A549 (cell line): ENCODE data around the gene MAPK4. TPM values are rescaled to one million over a fixed set of nuclear protein-coding genes. Genes with fewer than 3 reads are reported as not detected.

Experiments
- ATAC-seq, 2 experiments: fragments of 200-7000 bp in 1 of 2; fragments of >200 bp in 1 of 2; cut with Nextera tagmentation in 1 of 2; cut with Tn5 transposase in 1 of 2; 3 replicates each; pipeline versions ENCODE4 v1.8.0 to v1.9.1; 2018 to 2020; ENCODE audit warnings: mild to moderate bottlenecking in 1 of 2, moderate library complexity in 1 of 2
- CTCF ChIA-PET: fragments of 300-600 bp; sonication (Branson Sonifier 250); formaldehyde crosslinking; extraction: SDS; loops from one replicate; lab custom pipeline; 2021; ENCODE audit warnings: antibody characterized with exemption, inconsistent platforms; lab: Yijun Ruan, JAX
- POLR2A ChIA-PET: fragments of 350-600 bp; formaldehyde crosslinking; extraction: SDS; loops from one replicate; lab custom pipeline; 2021; ENCODE audit warnings: antibody characterized with exemption, inconsistent platforms; lab: Yijun Ruan, JAX
- DNase-seq, 2 experiments: peaks; one replicate each; pipeline versions ENCODE4 v3.0.0 to v3.0.0-alpha.2; 2011 to 2016; ENCODE audit warnings: low read depth in 1 of 2, low spot score in 1 of 2
- FAIRE-seq: peaks from 2 replicates; lab custom pipeline; 2011; peaks lifted over from hg19 to GRCh38; lab: Jason Lieb, UNC
- H3K27ac ChIP-seq, 2 experiments: fragments of >200 bp; sonication (Bioruptor Twin); formaldehyde crosslinking; 3 replicates each; pipeline ENCODE4 v1.5.1; 2016 to 2017
- H3K4me1 ChIP-seq: fragments of >200 bp; sonication (Bioruptor Twin); formaldehyde crosslinking; 3 replicates; pipeline ENCODE4 v1.6.1; 2016
- H3K4me2 ChIP-seq: fragments of >200 bp; sonication (Bioruptor Twin); formaldehyde crosslinking; 3 replicates; pipeline ENCODE4 v1.6.1; 2016
- H3K4me3 ChIP-seq: fragments of >200 bp; sonication (Bioruptor Twin); formaldehyde crosslinking; 3 replicates; pipeline ENCODE4 v1.5.1; 2016
- H3K9me3 ChIP-seq: fragments of >200 bp; sonication (Bioruptor Twin); formaldehyde crosslinking; 3 replicates; pipeline ENCODE4 v1.6.1; 2016
- CBX2 ChIP-seq: fragments of 200-600 bp; sonication (generic); IDR thresholded peaks from 2 replicates; pipeline ENCODE4 v1.6.1; 2016; ENCODE audit warnings: low read depth, mild to moderate bottlenecking, borderline replicate concordance
- EP300 ChIP-seq, 2 experiments: fragments of >200 bp; sonication (Bioruptor Twin); formaldehyde crosslinking; IDR thresholded peaks; 2 replicates in 1 of 2; 3 replicates in 1 of 2; pipeline ENCODE4 v1.6.1; 2016 to 2017
- ESRRA ChIP-seq: fragments of 150-350 bp; IDR thresholded peaks from 2 replicates; pipeline ENCODE4 v1.6.1; 2014; ENCODE audit warnings: mild to moderate bottlenecking, low read length, borderline replicate concordance
- FOSB ChIP-seq: fragments of 250-450 bp; sonication (Bioruptor Pico); IDR thresholded peaks from 2 replicates; pipeline ENCODE4 v1.5.0; 2020; ENCODE audit warnings: mild to moderate bottlenecking, moderate library complexity
- GATA3 ChIP-seq: IDR thresholded peaks from 2 replicates; pipeline ENCODE4 v1.6.1; 2012; ENCODE audit warnings: borderline replicate concordance
- HOXA7 ChIP-seq: fragments of 250-450 bp; sonication (Bioruptor Pico); IDR thresholded peaks from 2 replicates; pipeline ENCODE4 v1.5.0; 2020; ENCODE audit warnings: mild to moderate bottlenecking, moderate library complexity
- HOXB5 ChIP-seq: fragments of 250-450 bp; sonication (Bioruptor Pico); IDR thresholded peaks from 2 replicates; pipeline ENCODE4 v1.5.0; 2020; ENCODE audit warnings: mild to moderate bottlenecking, moderate library complexity
- JUN ChIP-seq, 2 experiments: fragments of >200 bp; sonication (Bioruptor Twin); formaldehyde crosslinking; IDR thresholded peaks; 2 replicates in 1 of 2; 3 replicates in 1 of 2; pipeline ENCODE4 v1.6.1; 2016 to 2017
- JUNB ChIP-seq: fragments of >200 bp; sonication (Bioruptor Twin); formaldehyde crosslinking; IDR thresholded peaks from 2 replicates; pipeline ENCODE4 v1.6.1; 2016
- KDM5A ChIP-seq: fragments of 200-600 bp; sonication (generic); IDR thresholded peaks from 2 replicates; pipeline ENCODE4 v1.6.1; 2016; ENCODE audit warnings: antibody characterized with exemption, mild to moderate bottlenecking
- MAFK ChIP-seq: fragments of 450-650 bp; IDR thresholded peaks from 2 replicates; pipeline ENCODE4 v1.6.1; 2014; ENCODE audit not compliant: partially characterized antibody
- MAZ ChIP-seq: fragments of 150-350 bp; IDR thresholded peaks from 2 replicates; pipeline ENCODE4 v1.6.1; 2014; ENCODE audit warnings: antibody characterized with exemption, low read depth, low read length, borderline replicate concordance
- MYC ChIP-seq: IDR thresholded peaks from 2 replicates; pipeline ENCODE4 v1.6.1; 2012; ENCODE audit warnings: mild to moderate bottlenecking, inconsistent platforms, low read length, improper control_type of control experiment, borderline replicate concordance
- NR3C1 ChIP-seq: fragments of >200 bp; sonication (Bioruptor Twin); formaldehyde crosslinking; IDR thresholded peaks from 3 replicates; pipeline ENCODE4 v1.6.1; 2017
- PHF8 ChIP-seq: fragments of 200-600 bp; sonication (generic); IDR thresholded peaks from 2 replicates; pipeline ENCODE4 v1.6.1; 2016; ENCODE audit warnings: low read depth, mild to moderate bottlenecking, antibody characterized with exemption, moderate library complexity, borderline replicate concordance
- POLR2A ChIP-seq: IDR thresholded peaks from 2 replicates; pipeline ENCODE4 v1.6.1; 2012; ENCODE audit warnings: mild to moderate bottlenecking, low read length
- POLR2AphosphoS2 ChIP-seq: conservative IDR thresholded peaks from 2 replicates; pipeline ENCODE4 v1.6.1; 2012; ENCODE audit warnings: low read length, improper control_type of control experiment, inconsistent platforms
- RAD21 ChIP-seq, 2 experiments: fragments of >200 bp in 1 of 2; sonication (Bioruptor Twin) in 1 of 2; formaldehyde crosslinking in 1 of 2; IDR thresholded peaks in 1 of 2; conservative IDR thresholded peaks in 1 of 2; 2 replicates in 1 of 2; 3 replicates in 1 of 2; pipeline ENCODE4 v1.6.1; 2012 to 2018; ENCODE audit warnings: inconsistent platforms in 1 of 2
- RARB ChIP-seq: fragments of 250-450 bp; sonication (Bioruptor Pico); IDR thresholded peaks from 2 replicates; pipeline ENCODE4 v1.8.0; 2021; ENCODE audit warnings: mild to moderate bottlenecking, moderate library complexity
- RNF2 ChIP-seq: fragments of 200-600 bp; sonication (generic); IDR thresholded peaks from 2 replicates; pipeline ENCODE4 v1.6.1; 2016; ENCODE audit warnings: low read depth, mild to moderate bottlenecking, antibody characterized with exemption, moderate library complexity, borderline replicate concordance
- SMC3 ChIP-seq: fragments of >200 bp; sonication (Bioruptor Twin); formaldehyde crosslinking; IDR thresholded peaks from 3 replicates; pipeline ENCODE4 v1.6.1; 2018; ENCODE audit warnings: inconsistent platforms
- TFCP2L1 ChIP-seq: fragments of 250-450 bp; sonication (Bioruptor Pico); IDR thresholded peaks from 2 replicates; pipeline ENCODE4 v1.5.0; 2021; ENCODE audit warnings: mild to moderate bottlenecking
- ZC3H11A ChIP-seq: fragments of 450-650 bp; IDR thresholded peaks from 2 replicates; pipeline ENCODE4 v1.6.1; 2014; ENCODE audit warnings: antibody characterized with exemption, mild to moderate bottlenecking
- ZFP36 ChIP-seq: fragments of 450-650 bp; IDR thresholded peaks from 2 replicates; pipeline ENCODE4 v1.6.1; 2014; ENCODE audit warnings: borderline replicate concordance; ENCODE audit not compliant: partially characterized antibody
- ZNF302 ChIP-seq: fragments of 250-450 bp; sonication (Bioruptor Pico); IDR thresholded peaks from 2 replicates; pipeline ENCODE4 v1.9.0; 2021; ENCODE audit warnings: inconsistent platforms, mild to moderate bottlenecking, moderate library complexity
- WGBS: methylation state at CpG from one replicate; pipeline ENCODE4 v1.1.6; 2017; ENCODE audit errors: missing lambda C conversion rate; 5-methylcytosine and 5-hydroxymethylcytosine counted together
- polyA plus RNA-seq, 4 experiments: library from polyadenylated mRNA; depleted of rRNA in 3 of 4; stranded (reverse); fragments of >200 nt; fragmentation: RNase III in 1 of 4; extraction: RNeasy Plus Mini Kit Qiagen cat#74134 plus additional on column Dnase treatment in 1 of 4; gene quantifications; 2 replicates in 3 of 4; 3 replicates in 1 of 4; pipeline ENCODE4 v1.2.3, GENCODE V29; 2011 to 2017
- TF ChIP-seq, protein P1 (sequence below): fragments of >200 bp; sonication (Bioruptor Twin); formaldehyde crosslinking; IDR thresholded peaks from 3 replicates; pipeline ENCODE4 v1.5.1; 2016
- TF ChIP-seq, protein P2 (sequence below): fragments of 150-350 bp; IDR thresholded peaks from 2 replicates; pipeline ENCODE4 v1.6.1; 2014; ENCODE audit warnings: low read depth, mild to moderate bottlenecking, low read length
- TF ChIP-seq, protein P3 (sequence below): fragments of >200 bp; sonication (Bioruptor Twin); formaldehyde crosslinking; IDR thresholded peaks from 2 replicates; pipeline ENCODE4 v1.6.1; 2016
- TF ChIP-seq, protein P4 (sequence below): fragments of >200 bp; sonication (Bioruptor Twin); formaldehyde crosslinking; IDR thresholded peaks from 3 replicates; pipeline ENCODE4 v1.6.1; 2016

Gene MAPK4
- polyA plus RNA-seq, 2 of the 4 experiments (the other 2 are of a cell fraction) = 0.01 TPM; not detected in 1

DNA sequence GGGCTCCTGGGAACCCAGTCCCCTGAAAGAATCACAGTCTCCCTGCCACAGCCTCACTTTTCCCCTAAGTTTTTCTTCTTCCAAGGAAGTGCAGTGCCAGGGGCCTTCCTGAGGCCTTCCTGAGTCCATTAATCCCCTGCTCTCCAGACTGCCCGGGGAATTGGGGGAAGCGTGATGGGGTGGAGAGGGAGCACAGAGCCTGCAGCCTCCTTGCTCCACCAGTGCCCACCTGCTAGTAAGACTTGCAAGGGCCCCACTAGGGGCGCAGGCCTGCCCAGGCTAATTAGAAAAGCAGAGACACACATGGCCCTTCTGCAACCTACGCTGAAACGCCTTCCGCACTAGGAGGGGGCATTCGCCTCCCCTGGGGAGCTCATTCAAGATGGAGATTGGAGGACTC lies 149.3 kb downstream of the MAPK4 start:
- H3K4me3 ChIP-seq = no peak overlapping the region
- WGBS = 65% methylated on average over 4 of the region's 7 CpGs
- TF ChIP-seq JUNB = no peak
- TF ChIP-seq ZFP36 = no peak
- no peak for TF ChIP-seq RARB (CRISPR knock-in tag)
- TF ChIP-seq NR3C1 = no peak
- TF ChIP-seq ESRRA = no peak
- TF ChIP-seq HOXB5 = no peak
- TF ChIP-seq ZC3H11A = no peak
- no peak for TF ChIP-seq HOXA7 (CRISPR knock-in tag)
- TF ChIP-seq JUN (IDR thresholded peaks at IDR 0.05) = no peak
- TF ChIP-seq, protein P1, sequence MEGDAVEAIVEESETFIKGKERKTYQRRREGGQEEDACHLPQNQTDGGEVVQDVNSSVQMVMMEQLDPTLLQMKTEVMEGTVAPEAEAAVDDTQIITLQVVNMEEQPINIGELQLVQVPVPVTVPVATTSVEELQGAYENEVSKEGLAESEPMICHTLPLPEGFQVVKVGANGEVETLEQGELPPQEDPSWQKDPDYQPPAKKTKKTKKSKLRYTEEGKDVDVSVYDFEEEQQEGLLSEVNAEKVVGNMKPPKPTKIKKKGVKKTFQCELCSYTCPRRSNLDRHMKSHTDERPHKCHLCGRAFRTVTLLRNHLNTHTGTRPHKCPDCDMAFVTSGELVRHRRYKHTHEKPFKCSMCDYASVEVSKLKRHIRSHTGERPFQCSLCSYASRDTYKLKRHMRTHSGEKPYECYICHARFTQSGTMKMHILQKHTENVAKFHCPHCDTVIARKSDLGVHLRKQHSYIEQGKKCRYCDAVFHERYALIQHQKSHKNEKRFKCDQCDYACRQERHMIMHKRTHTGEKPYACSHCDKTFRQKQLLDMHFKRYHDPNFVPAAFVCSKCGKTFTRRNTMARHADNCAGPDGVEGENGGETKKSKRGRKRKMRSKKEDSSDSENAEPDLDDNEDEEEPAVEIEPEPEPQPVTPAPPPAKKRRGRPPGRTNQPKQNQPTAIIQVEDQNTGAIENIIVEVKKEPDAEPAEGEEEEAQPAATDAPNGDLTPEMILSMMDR = no peak
- no peak for TF ChIP-seq POLR2AphosphoS2
- no peak for TF ChIP-seq MAZ
- no peak for DNase-seq
- H3K9me3 ChIP-seq = no peaks in the 10 kb centered on the region
- ChIA-PET POLR2A (no interaction called here), CTCF (no interaction called here)
- no peaks in the 10 kb centered on the region for H3K4me1 ChIP-seq
- no peak for FAIRE-seq
- ATAC-seq = no peak
- no peak overlapping the region for H3K4me2 ChIP-seq
- H3K27ac ChIP-seq = no peak overlapping the region

DNA sequence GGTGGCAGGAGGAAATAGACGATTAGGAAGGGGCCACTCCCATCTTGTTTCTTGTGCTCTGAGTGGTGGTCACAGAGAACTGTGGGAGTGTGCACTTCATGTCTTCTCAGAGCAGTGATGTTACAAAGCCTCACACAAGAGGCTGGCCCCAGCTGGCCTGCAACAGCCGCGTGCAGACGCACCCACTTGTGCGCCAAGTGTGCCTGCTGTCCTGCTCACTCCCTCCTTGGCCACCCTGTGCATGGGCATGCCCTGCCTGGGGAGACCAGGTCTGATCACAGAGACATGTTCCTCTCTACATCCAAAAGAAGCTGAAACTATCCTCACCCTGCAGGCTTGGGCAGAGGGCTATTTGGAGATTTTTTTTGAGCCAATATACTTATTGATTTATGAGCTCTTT lies 151.5 kb downstream of the MAPK4 start:
- ATAC-seq (no peak), DNase-seq (no peak), FAIRE-seq (no peak)
- H3K9me3 ChIP-seq = no peaks in the 10 kb centered on the region
- ChIA-PET POLR2A (no interaction called here), CTCF (interaction anchor here (0.6 to 0.9 kb wide), 2 partner anchors 17 to 399 kb away, joined by 3 read pairs; no protein-coding TSS in a partner anchor)
- H3K4me3 ChIP-seq = no peak overlapping the region
- H3K4me1 ChIP-seq = no peaks in the 10 kb centered on the region
- WGBS = 42% methylated on average over 5 of the region's 5 CpGs
- TF ChIP-seq FOSB (CRISPR knock-in tag) = no peak
- TF ChIP-seq MYC = no peak
- TF ChIP-seq, protein P2, sequence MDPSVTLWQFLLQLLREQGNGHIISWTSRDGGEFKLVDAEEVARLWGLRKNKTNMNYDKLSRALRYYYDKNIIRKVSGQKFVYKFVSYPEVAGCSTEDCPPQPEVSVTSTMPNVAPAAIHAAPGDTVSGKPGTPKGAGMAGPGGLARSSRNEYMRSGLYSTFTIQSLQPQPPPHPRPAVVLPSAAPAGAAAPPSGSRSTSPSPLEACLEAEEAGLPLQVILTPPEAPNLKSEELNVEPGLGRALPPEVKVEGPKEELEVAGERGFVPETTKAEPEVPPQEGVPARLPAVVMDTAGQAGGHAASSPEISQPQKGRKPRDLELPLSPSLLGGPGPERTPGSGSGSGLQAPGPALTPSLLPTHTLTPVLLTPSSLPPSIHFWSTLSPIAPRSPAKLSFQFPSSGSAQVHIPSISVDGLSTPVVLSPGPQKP = no peak
- TF ChIP-seq, protein P3, sequence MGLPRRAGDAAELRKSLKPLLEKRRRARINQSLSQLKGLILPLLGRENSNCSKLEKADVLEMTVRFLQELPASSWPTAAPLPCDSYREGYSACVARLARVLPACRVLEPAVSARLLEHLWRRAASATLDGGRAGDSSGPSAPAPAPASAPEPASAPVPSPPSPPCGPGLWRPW = no peak
- TF ChIP-seq EP300 (IDR thresholded peaks at IDR 0.05) = no peak
- no peak for TF ChIP-seq SMC3
- no peak for TF ChIP-seq GATA3
- TF ChIP-seq, protein P4, sequence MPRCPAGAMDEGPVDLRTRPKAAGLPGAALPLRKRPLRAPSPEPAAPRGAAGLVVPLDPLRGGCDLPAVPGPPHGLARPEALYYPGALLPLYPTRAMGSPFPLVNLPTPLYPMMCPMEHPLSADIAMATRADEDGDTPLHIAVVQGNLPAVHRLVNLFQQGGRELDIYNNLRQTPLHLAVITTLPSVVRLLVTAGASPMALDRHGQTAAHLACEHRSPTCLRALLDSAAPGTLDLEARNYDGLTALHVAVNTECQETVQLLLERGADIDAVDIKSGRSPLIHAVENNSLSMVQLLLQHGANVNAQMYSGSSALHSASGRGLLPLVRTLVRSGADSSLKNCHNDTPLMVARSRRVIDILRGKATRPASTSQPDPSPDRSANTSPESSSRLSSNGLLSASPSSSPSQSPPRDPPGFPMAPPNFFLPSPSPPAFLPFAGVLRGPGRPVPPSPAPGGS = no peak
- TF ChIP-seq ZNF302 (CRISPR knock-in tag) = no peak
- no peak for TF ChIP-seq PHF8
- TF ChIP-seq NR3C1 = no peak
- no peak for TF ChIP-seq TFCP2L1 (CRISPR knock-in tag)
- no peak for TF ChIP-seq KDM5A
- no peak for TF ChIP-seq MAFK
- no peak for TF ChIP-seq RARB (CRISPR knock-in tag)
- TF ChIP-seq RNF2 = no peak
- no peak for TF ChIP-seq RAD21 (conservative IDR thresholded peaks at IDR 0.05 in 1 of 2, IDR thresholded peaks at IDR 0.05 in 1 of 2)
- TF ChIP-seq POLR2A = no peak
- TF ChIP-seq CBX2 = no peak
- no peak overlapping the region for H3K27ac ChIP-seq
- no peak overlapping the region for H3K4me2 ChIP-seq
